Measurements from ENCODE around the gene MAN2B2.

The MAN2B2 gene

GRCh38 chr4:6662591-6662990, 87.6 kb downstream of the MAN2B2 start:
- H3K9ac ChIP-seq (ENCODE audit: low read length), result no peak overlapping the region
- H3K9me3 ChIP-seq (replicated peaks; ENCODE audit: insufficient read depth, low read length), result no peaks in the 10 kb centered on the region
- H3K9me2 ChIP-seq (replicated peaks; ENCODE audit: insufficient read depth, low read length), result no peaks in the 10 kb centered on the region
- H3K79me2 ChIP-seq (ENCODE audit: low read length), result no peaks in the 10 kb centered on the region
- H3K4me2 ChIP-seq (ENCODE audit: low read depth, low read length), result no peak overlapping the region
- H3F3A ChIP-seq (ENCODE audit: insufficient read depth, low read length), result no peaks in the 10 kb centered on the region
- no peak for DNase-seq
- no peak overlapping the region for H3K4me3 ChIP-seq (ENCODE audit: low read length)
- H3K27ac ChIP-seq (ENCODE audit: low read length), result no peak overlapping the region
- H3K36me3 ChIP-seq (replicated peaks; ENCODE audit: insufficient read depth, low read length), result no peaks in the 10 kb centered on the region
- H4K20me1 ChIP-seq (ENCODE audit: insufficient read depth, low read length), result no peaks in the 10 kb centered on the region
- no peaks in the 10 kb centered on the region for H3K4me1 ChIP-seq (ENCODE audit: low read length)
- H2AFZ ChIP-seq (ENCODE audit: low read length), result no peak overlapping the region
- H3K27me3 ChIP-seq (replicated peaks; ENCODE audit: insufficient read depth, low read length), result peaks cover 57% of the 10 kb centered on the region
- TF ChIP-seq CTCF (IDR thresholded peaks at IDR 0.05; ENCODE audit: low read length), result no peak
- no peak for TF ChIP-seq EZH2phosphoT487 (IDR thresholded peaks at IDR 0.05; ENCODE audit: low read length)
- TF ChIP-seq EZH2 (optimal IDR thresholded peaks at IDR 0.05; ENCODE audit: low read depth, low read length), result no peak

- H3K36me3 ChIP-seq (replicated peaks; ENCODE audit: insufficient read depth, low read length), result no peaks in the 10 kb centered on the region
Measured at GRCh38 chr4:6663596-6664393, 88.8 kb downstream of the MAN2B2 start.

GRCh38 chr4:6665320-6665654, 90.3 kb downstream of the MAN2B2 start:
- TF ChIP-seq EZH2 (optimal IDR thresholded peaks at IDR 0.05; ENCODE audit: low read depth, low read length), result no peak
- TF ChIP-seq CTCF (IDR thresholded peaks at IDR 0.05; ENCODE audit: low read length), result no peak
- TF ChIP-seq EZH2phosphoT487 (IDR thresholded peaks at IDR 0.05; ENCODE audit: low read length), result no peak
- H3F3A ChIP-seq (ENCODE audit: insufficient read depth, low read length), result no peaks in the 10 kb centered on the region
- H3K9me3 ChIP-seq (replicated peaks; ENCODE audit: insufficient read depth, low read length), result no peaks in the 10 kb centered on the region
- H4K20me1 ChIP-seq (ENCODE audit: insufficient read depth, low read length), result no peaks in the 10 kb centered on the region
- H3K4me1 ChIP-seq (ENCODE audit: low read length), result no peaks in the 10 kb centered on the region
- H2AFZ ChIP-seq (ENCODE audit: low read length), result no peak overlapping the region
- no peaks in the 10 kb centered on the region for H3K79me2 ChIP-seq (ENCODE audit: low read length)
- no peak overlapping the region for H3K9ac ChIP-seq (ENCODE audit: low read length)
- H3K9me2 ChIP-seq (replicated peaks; ENCODE audit: insufficient read depth, low read length), result no peaks in the 10 kb centered on the region
- H3K4me3 ChIP-seq (ENCODE audit: low read length), result no peak overlapping the region
- no peak overlapping the region for H3K4me2 ChIP-seq (ENCODE audit: low read depth, low read length)
- H3K27me3 ChIP-seq (replicated peaks; ENCODE audit: insufficient read depth, low read length), result peaks cover 41% of the 10 kb centered on the region
- H3K27ac ChIP-seq (ENCODE audit: low read length), result no peak overlapping the region
- no peak for DNase-seq
- H3K36me3 ChIP-seq (replicated peaks; ENCODE audit: insufficient read depth, low read length), result no peaks in the 10 kb centered on the region

More at GRCh38 chr4:6663596-6664393, 88.8 kb downstream of the MAN2B2 start:
- Histone ChIP-seq H3F3A (ENCODE audit: insufficient read depth, low read length) (no peaks in the 10 kb centered on the region), H3K4me1 (ENCODE audit: low read length) (no peaks in the 10 kb centered on the region), H4K20me1 (ENCODE audit: insufficient read depth, low read length) (no peaks in the 10 kb centered on the region), H3K27me3 (replicated peaks; ENCODE audit: insufficient read depth, low read length) (peaks cover 54% of the 10 kb centered on the region), H3K9me2 (replicated peaks; ENCODE audit: insufficient read depth, low read length) (no peaks in the 10 kb centered on the region), H3K4me2 (ENCODE audit: low read depth, low read length) (no peak overlapping the region), H3K9me3 (replicated peaks; ENCODE audit: insufficient read depth, low read length) (no peaks in the 10 kb centered on the region), H3K79me2 (ENCODE audit: low read length) (no peaks in the 10 kb centered on the region), H2AFZ (ENCODE audit: low read length) (no peak overlapping the region), H3K4me3 (ENCODE audit: low read length) (no peak overlapping the region), H3K27ac (ENCODE audit: low read length) (no peak overlapping the region), H3K9ac (ENCODE audit: low read length) (no peak overlapping the region)
- no peak for DNase-seq
- no peak for TF ChIP-seq EZH2 (optimal IDR thresholded peaks at IDR 0.05; ENCODE audit: low read depth, low read length)
- TF ChIP-seq EZH2phosphoT487 (IDR thresholded peaks at IDR 0.05; ENCODE audit: low read length), result no peak
- TF ChIP-seq CTCF (IDR thresholded peaks at IDR 0.05; ENCODE audit: low read length), result no peak

Measured in MM.1S (cell line).